NB4 (cell line): ENCODE results near the gene TRAPPC10.
"Not testable (repeated sequence)": the region's sequence is repeated elsewhere in the genome, so short reads cannot be mapped to it uniquely, and the experiment has no call there.

Source experiments
- CTCF ChIP-seq: IDR thresholded peaks from one replicate; pipeline ENCODE4 v1.5.1; 2012; ENCODE audit warnings: low read depth, low read length
- MAX ChIP-seq: IDR thresholded peaks from 2 replicates; pipeline ENCODE4 v1.6.1; 2011; ENCODE audit warnings: low read depth, low read length
- MYC ChIP-seq: IDR thresholded peaks from 2 replicates; pipeline ENCODE4 v1.6.1; 2011; ENCODE audit warnings: low read depth, low read length
- POLR2A ChIP-seq: IDR thresholded peaks from 2 replicates; pipeline ENCODE4 v1.6.1; 2011; ENCODE audit warnings: mild to moderate bottlenecking; ENCODE audit not compliant: insufficient read length; ENCODE audit errors: extremely low read depth

- TF ChIP-seq POLR2A, CTCF, MAX, MYC: not testable (repeated sequence)
These were observed 95.5 kb downstream of the TRAPPC10 start for GRCh38 chr21:44107589-44107988.
